ENCODE data around the gene KLF17. TPM values are rescaled to one million over a fixed set of nuclear protein-coding genes. Genes with fewer than 3 reads are reported as not detected.

The KLF17 gene
- 0.41 to 0.61 TPM (median 0.48 TPM) in 5 replicates for total RNA-seq (2022; extraction: Qiagen RNA extraction)

GRCh38 chr1:44118682-44119081 is at the start of gene KLF17:
Gene KLF17 (plus strand): TSS chr1:44118821. CDS start chr1:44118908, 87 bp downstream.

DNA sequence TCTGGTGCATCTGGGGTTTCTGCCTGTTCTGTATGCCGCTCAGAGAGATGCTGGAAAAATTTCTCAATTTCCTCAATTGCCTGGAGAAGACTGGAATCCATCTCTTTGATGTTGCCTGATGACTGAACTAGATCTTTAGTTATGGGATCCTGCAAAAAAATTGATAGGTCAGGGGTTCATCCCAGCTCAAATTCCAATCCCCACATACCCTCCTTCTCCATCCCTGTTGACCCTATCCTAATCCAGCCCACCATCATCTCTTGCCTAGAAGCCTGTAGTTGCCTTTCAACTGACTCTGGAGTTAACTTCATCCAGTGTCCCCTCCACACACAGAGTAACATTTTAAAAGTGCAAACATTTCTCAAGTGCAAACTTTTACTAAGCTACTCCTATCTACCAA is 22.9 kb downstream of the KLF17 start, which contains the start of gene KLF18:
TSS of gene KLF18 (minus strand) at position 101 of the 400 bp plus-strand sequence. CDS start at position 101, 0 bp downstream.

Other genes with a start within 250 kb of the KLF17 start
- gene ARTN, start 185.0 kb upstream of the KLF17 start, total RNA-seq (2022; extraction: Qiagen RNA extraction) = 0.14 to 0.61 TPM (median 0.35 TPM) in 5 replicates
- 10.7 to 18.0 TPM (median 15.0 TPM) in 5 replicates for gene IPO13, start 171.9 kb upstream of the KLF17 start, total RNA-seq (2022; extraction: Qiagen RNA extraction)
- 35.5 to 40.8 TPM (median 36.0 TPM) in 5 replicates for gene DPH2, start 148.8 kb upstream of the KLF17 start, total RNA-seq (2022; extraction: Qiagen RNA extraction)
- gene ATP6V0B, start 143.9 kb upstream of the KLF17 start, total RNA-seq (2022; extraction: Qiagen RNA extraction) = 93.3 to 160 TPM (median 139 TPM) in 5 replicates
- gene B4GALT2, start 139.6 kb upstream of the KLF17 start, total RNA-seq (2022; extraction: Qiagen RNA extraction) = 49.9 to 72.4 TPM (median 69.2 TPM) in 5 replicates
- 5.8 to 9.1 TPM (median 7.8 TPM) in 5 replicates for gene CCDC24, start 127.2 kb upstream of the KLF17 start, total RNA-seq (2022; extraction: Qiagen RNA extraction)
- 11.5 to 16.0 TPM (median 13.8 TPM) in 5 replicates for gene SLC6A9, start 87.4 kb upstream of the KLF17 start, total RNA-seq (2022; extraction: Qiagen RNA extraction)
- gene KLF18, start 22.8 kb downstream of the KLF17 start, total RNA-seq (2022; extraction: Qiagen RNA extraction) = 0.08 TPM in 1 of 5 replicates, not detected in the others
- gene DMAP1, start 94.7 kb downstream of the KLF17 start, total RNA-seq (2022; extraction: Qiagen RNA extraction) = 19.6 to 23.0 TPM (median 21.1 TPM) in 5 replicates
- gene ERI3, start 236.4 kb downstream of the KLF17 start, total RNA-seq (2022; extraction: Qiagen RNA extraction) = 47.0 to 59.3 TPM (median 57.8 TPM) in 5 replicates